HG03469 (cell line): ENCODE results near the gene ZWILCH.
"Not testable (repeated sequence)": the region's sequence is repeated elsewhere in the genome, so short reads cannot be mapped to it uniquely, and the experiment has no call there.

Source experiments
- ATAC-seq: cut with Tn5 transposase; IDR thresholded peaks from one replicate; pipeline ENCODE4 v1.9.1; 2021; ENCODE audit warnings: mild to moderate bottlenecking, moderate library complexity, moderate number of reproducible peaks; ENCODE audit not compliant: unreplicated experiment

Gene ZWILCH

DNA sequence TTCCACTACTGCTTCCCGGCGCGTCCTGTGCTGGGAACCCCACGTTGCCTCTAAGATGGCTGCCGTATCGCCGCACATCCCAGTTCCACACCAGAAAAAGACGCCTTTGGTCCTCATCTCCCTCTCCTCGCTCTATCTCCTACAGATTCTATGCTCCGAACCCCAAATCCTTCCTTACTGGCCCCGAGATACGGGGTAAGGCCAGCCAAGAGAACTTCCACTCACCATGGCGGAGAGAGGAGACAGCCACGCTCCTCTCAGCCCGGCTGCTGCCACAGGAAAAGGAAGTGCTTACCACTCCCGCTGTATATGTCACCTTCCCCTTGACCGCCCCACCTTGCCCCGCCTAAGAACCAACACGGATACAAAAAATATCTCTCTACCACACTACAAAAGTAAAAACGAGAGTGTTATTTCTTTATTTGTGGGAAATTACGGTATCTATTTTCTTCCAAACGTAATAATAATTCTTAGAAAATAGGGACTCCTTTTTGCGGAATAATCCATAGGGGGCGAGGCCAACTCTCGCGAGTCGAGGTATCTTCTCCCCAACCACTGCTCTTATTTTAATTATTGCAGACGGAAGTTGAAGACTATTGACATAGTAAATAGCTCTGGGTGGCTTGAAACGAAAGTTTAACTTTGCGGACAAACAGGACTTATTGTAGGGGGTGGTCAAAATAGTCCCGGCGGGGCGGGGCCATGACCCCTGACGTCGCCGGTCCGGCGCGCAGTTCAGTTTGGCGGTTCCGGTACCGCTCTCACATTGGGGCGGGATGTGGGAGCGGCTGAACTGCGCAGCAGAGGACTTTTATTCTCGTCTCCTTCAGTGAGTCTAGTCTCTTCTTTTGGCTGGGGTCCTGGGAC, at the start of gene ZWILCH, which contains the start of gene RPL4:
ZWILCH (plus strand) TSS at position 764 of the 867 bp plus-strand sequence; CDS start at position 777, 13 bp downstream.
RPL4 (minus strand) TSS at position 293 of the 867 bp plus-strand sequence; CDS start at position 228, 65 bp downstream.
- peak; percentile 49 for ATAC-seq

DNA sequence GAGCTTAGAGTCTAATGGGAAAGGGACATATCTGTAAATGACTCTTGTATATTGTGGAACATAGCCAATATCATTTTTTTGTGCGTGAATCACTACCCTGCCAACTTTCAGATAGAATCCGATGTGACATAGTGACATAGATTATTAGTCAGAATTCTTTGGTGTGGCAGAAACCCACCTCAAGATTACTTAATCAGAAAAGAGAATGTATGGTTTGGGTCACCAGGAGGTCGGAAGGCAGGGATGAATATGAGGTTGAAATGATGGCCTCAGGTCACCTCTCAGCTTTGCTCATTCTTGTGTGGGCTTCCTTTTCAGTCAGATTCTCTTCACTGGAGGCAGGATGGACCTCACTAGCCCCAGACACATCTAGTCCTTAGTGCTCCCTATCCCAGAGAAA, 48.9 kb upstream of the ZWILCH start:
- no peak for ATAC-seq

DNA sequence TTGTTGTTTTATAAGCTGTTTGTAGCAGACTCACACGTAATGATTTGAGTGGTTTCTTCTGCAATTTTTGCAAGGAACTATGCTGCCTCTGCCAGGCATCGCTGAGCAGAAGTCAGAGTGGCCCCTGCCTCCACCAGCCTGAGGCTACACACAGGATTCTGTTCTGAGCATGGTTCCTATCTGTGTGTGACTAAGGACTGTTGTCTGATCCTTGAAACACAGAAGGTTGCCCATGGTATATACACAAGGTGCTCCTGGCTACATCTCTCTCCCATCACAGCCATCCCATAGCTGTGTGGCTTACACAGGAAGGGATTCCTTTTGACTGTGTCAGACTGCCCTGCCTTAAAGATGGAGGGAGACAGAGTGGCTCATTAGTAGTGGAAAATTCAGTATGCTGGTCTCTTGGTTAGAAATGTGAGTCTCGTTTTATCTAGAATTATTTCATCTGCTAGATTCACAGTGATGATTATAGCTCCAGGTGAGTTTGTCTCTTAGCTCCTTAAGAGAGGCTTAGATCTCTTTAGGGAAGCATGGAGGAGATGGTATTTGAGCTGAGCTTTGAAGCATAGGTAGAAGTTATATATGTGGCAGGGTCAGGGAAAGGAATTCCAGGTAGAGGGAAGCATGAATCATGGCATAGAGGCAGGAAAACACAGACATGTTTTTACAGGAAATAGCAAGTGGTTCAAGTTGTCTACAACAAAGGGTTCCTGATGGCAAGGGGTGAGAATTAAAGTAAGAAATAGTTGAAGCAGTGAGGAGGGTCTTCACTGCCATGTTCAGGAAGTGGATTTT, 45.1 kb upstream of the ZWILCH start:
- no peak for ATAC-seq

GRCh38 chr15:66461294-66461693, 43.8 kb upstream of the ZWILCH start:
- not testable (repeated sequence) for ATAC-seq

GRCh38 chr15:66461917-66462316, 43.2 kb upstream of the ZWILCH start:
- ATAC-seq: no peak

GRCh38 chr15:66462627-66463026, 42.5 kb upstream of the ZWILCH start:
- no peak for ATAC-seq

DNA sequence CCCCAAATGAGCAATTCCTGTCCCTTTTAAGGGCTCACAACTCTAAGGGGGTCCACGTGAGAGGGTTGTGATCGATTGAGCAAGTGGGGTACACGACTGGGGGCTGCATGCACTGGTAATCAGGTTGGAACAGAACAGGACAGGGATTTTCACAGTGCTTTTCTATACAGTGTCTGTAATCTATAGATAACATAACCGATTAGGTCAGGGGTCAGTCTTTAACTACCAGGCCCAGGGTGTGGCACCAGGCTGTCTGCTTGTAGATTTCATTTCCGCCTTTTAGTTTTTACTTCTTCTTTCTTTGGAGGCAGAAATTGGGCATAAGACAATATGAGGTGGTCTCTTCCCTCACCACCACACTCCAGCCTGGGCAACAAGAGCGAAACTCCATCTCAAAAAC, 39.8 kb upstream of the ZWILCH start:
- not testable (repeated sequence) for ATAC-seq

GRCh38 chr15:66467162-66468040, 37.7 kb upstream of the ZWILCH start:
- ATAC-seq: not testable (repeated sequence)

DNA sequence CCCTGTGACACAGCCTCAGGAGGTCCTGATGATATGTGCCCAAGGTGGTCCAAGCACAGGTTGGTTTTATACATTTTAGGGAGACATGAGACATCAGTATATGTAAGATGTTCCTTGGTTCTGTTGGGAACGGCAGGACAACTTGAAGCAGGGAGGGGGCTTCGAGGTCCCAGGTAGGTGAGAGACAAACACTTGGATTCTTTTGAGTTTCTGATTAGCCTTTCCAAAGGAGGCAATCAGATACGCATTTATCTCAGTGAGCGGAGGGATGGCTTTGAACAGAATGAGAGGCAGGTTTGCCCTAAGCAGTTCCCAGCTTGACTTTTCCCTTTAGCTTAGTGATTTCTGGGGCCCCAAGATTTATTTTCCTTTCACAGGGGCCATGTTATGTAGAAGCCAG, 34.3 kb upstream of the ZWILCH start:
- not testable (repeated sequence) for ATAC-seq

DNA sequence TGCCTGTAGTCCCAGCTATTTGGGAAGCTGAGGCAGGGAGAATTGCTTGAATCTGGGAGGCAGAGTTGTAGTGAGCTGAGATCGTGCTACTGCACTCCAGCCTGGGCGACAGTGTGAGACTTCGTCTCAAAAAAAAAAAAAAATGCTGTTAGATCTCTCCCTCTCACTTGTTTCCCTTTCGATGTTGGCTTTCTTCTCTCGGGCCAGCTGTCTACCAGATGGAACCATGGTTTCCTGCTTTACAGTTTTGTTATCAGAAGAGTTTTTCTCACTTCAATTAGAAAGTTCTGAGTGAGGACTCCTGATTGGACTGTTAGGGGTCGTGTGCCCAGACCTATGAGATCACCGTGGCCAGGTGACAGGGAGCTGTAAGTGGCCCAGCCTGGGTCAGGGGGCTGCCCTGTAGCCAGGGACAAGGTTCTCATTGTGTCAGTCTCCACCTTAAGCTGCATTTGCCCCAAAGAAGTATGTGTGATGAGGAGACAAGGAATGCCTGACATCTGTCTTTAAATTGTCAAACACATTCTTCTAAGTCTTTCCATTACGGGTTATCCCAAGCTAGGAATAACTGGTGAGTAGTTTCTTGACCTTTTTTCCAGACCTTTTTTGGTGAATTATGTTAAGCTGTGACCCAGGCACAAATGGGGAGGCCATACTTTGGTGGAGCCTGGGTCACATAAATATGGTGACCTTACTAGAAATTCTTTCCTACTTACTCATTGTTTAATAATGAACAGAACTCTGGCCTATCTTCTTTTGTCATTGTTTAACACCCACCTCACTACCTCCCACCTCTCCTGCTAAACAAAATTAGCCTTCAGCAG, 32.7 kb upstream of the ZWILCH start:
- peak; percentile 52 for ATAC-seq

GRCh38 chr15:66474135-66474534, 31.0 kb upstream of the ZWILCH start:
- no peak for ATAC-seq

DNA sequence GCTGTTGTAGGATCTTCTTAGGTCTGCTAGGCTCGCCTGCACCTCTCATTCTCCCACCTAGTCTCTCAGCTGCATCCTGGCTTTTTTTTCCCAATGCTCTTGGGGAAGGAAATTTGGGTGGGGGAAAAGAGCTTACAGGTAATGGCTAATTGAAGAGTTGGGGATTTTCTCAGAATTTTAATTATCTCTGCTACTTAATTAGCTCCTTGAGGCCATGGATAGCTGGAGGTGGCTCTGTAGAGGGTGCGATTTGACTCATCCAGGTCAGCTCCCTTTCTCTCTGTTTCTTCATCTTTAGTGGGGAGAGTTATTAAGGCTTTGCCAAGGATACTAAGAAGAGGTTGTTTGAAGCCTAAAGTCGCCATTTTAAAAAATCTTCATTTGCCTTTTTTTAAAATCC, 30.2 kb upstream of the ZWILCH start:
- no peak for ATAC-seq

DNA sequence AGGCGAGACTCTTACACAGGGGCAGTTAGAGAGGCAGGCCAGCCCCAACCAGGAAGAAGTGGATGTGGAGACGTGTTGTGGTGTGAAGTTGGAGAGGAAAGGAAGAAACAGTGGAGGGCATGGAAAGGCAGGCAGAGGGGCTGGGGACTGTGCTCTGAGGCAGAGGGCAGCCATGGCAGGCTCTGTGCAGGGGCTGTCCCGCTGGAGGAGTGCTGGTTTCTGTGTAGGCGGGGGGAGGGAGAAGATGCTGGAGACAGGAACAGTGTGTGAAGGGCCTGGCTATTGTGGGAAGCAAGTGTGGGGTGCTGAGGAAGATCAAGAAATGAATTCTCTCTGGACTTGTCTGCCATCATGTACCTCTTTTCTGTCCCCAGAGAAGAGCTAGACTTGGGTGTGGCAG, 28.6 kb upstream of the ZWILCH start:
- ATAC-seq: no peak

GRCh38 chr15:66477011-66477410, 28.1 kb upstream of the ZWILCH start:
- no peak for ATAC-seq

GRCh38 chr15:66480267-66480666, 24.9 kb upstream of the ZWILCH start:
- ATAC-seq: no peak

- ATAC-seq: no peak
Measured at GRCh38 chr15:66481107-66481856, 23.8 kb upstream of the ZWILCH start.

DNA sequence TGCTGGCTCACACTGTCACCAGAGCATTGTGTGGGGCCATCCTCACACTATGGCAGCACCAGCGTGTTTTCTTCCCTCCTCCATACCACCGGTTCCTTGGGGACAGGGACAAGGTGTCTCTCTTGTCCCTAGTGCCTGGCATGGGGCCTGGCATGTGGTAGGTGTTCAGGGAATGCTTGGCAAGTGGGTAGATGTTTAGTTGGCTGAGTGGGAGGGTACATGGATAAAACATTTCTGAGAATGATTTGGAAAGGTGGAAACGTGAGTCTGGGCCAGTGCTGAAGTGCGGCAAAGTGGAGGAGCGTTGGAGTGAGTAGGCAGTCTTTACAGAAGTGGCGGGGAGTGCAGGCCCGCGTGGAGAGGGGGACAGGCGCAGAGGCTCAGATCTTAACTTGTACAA, 22.6 kb upstream of the ZWILCH start:
- no peak for ATAC-seq

DNA sequence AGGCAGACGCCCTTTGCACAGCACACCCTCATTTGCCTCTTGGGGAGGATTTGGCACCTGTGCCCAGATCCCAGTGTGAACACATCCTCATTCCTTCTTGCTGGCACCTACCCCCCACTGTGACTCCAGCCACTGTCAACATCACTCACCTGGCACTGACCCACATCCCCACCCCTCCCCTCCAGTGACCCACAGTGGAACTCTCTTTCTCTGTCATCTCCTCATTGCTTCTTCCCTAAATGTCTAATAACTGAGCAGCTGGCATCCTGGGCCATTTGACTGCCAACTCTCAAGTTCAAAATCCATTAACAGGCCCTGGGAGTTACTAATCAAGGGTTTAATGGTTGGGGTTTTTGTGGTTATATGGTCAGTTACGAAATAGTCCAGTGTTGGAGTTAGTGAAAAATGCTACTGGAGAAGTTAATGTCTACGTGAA, 22.0 kb upstream of the ZWILCH start:
- no peak for ATAC-seq

- no peak for ATAC-seq
Measured at GRCh38 chr15:66484539-66485112, 20.5 kb upstream of the ZWILCH start.
